OCI-LY7 (cell line): ENCODE results near the gene ARL4D. TPM values are rescaled to one million over a fixed set of nuclear protein-coding genes. Genes with fewer than 3 reads are reported as not detected.

Experiments
- BruUV-seq: library from RNA; stranded (reverse); fragments of 400-500 nt; replicated peaks from 2 replicates; lab custom pipeline; 2021; lab: Mats Ljungman, UMichigan
- CTCF ChIA-PET: fragments of 300-600 bp; sonication (Branson Sonifier 250); formaldehyde crosslinking; loops from one replicate; lab custom pipeline; 2022; ENCODE audit warnings: antibody characterized with exemption; ENCODE audit not compliant: unreplicated experiment; lab: Charles Lee
- POLR2A ChIA-PET: fragments of 300-600 bp; sonication (Branson Sonifier 250); formaldehyde crosslinking; loops from one replicate; lab custom pipeline; 2022; ENCODE audit warnings: antibody characterized with exemption; lab: Charles Lee
- DNase-seq: peaks from one replicate; pipeline ENCODE4 v3.0.0-alpha.2; 2015; ENCODE audit warnings: low spot score
- H2AFZ ChIP-seq: fragments of 200-600 bp; sonication (generic), shearing (Covaris generic); 2 replicates; pipeline ENCODE4 v1.6.1; 2014; ENCODE audit warnings: mild to moderate bottlenecking, antibody characterized with exemption, low read length, moderate library complexity
- H3K27ac ChIP-seq: fragments of 200-600 bp; sonication (generic); 2 replicates; pipeline ENCODE4 v1.5.1; 2014; ENCODE audit warnings: mixed run types, low read depth, mild to moderate bottlenecking, moderate library complexity, low read length, inconsistent platforms; ENCODE audit not compliant: poor library complexity, severe bottlenecking
- H3K36me3 ChIP-seq: fragments of 200-600 bp; sonication (generic); 2 replicates; pipeline ENCODE4 v1.6.1; 2014; ENCODE audit warnings: mild to moderate bottlenecking, antibody characterized with exemption, low read length, moderate library complexity, mixed read lengths; ENCODE audit not compliant: insufficient read depth
- H3K4me1 ChIP-seq: fragments of 200-600 bp; sonication (generic); 2 replicates; pipeline ENCODE4 v1.5.1; 2014; ENCODE audit warnings: mild to moderate bottlenecking, low read length; ENCODE audit not compliant: insufficient read depth, poor library complexity, severe bottlenecking
- H3K4me2 ChIP-seq: fragments of 200-600 bp; sonication (generic); 2 replicates; pipeline ENCODE4 v1.6.1; 2014; ENCODE audit warnings: mild to moderate bottlenecking, low read length
- H3K4me3 ChIP-seq: fragments of 200-600 bp; sonication (generic); 2 replicates; pipeline ENCODE4 v1.5.1; 2014; ENCODE audit warnings: mild to moderate bottlenecking, low read depth, low read length; ENCODE audit not compliant: poor library complexity, severe bottlenecking
- H3K79me2 ChIP-seq: fragments of 200-600 bp; sonication (generic); 2 replicates; pipeline ENCODE4 v1.6.1; 2016; ENCODE audit warnings: low read depth, mild to moderate bottlenecking, low read length, moderate library complexity, mixed read lengths; ENCODE audit not compliant: insufficient read depth
- H3K9me2 ChIP-seq: fragments of 200-600 bp; sonication (generic); 2 replicates; pipeline ENCODE4 v1.6.1; 2016; ENCODE audit warnings: mild to moderate bottlenecking, low read length, mixed read lengths; ENCODE audit not compliant: insufficient read depth
- H3K9me3 ChIP-seq: fragments of 200-600 bp; sonication (generic); 2 replicates; pipeline ENCODE4 v1.6.1; 2014; ENCODE audit warnings: mild to moderate bottlenecking, mixed run types, low read length, mixed read lengths
- H4K20me1 ChIP-seq: fragments of 200-600 bp; sonication (generic); 2 replicates; pipeline ENCODE4 v1.6.1; 2014; ENCODE audit warnings: mild to moderate bottlenecking, antibody characterized with exemption, low read length, moderate library complexity, mixed read lengths; ENCODE audit not compliant: insufficient read depth
- EZH2phosphoT487 ChIP-seq: fragments of 200-600 bp; sonication (generic); IDR thresholded peaks from 2 replicates; pipeline ENCODE4 v1.6.1; 2018; ENCODE audit warnings: low read depth, borderline replicate concordance, mild to moderate bottlenecking, mixed run types, antibody characterized with exemption, low read length, moderate library complexity, mixed read lengths
- intact Hi-C: fragments of 100-400 bp; cut with micrococcal nuclease; formaldehyde crosslinking; loops from one replicate; pipeline ENCODE4 v1.10.0; 2022; ENCODE audit not compliant: unreplicated experiment
- total RNA-seq, 2 experiments: library from RNA; depleted of rRNA in 1 of 2; stranded (reverse); fragments of >200 nt in 1 of 2; shearing (Covaris generic) in 1 of 2; gene quantifications; 2 replicates each; pipeline ENCODE4 v1.2.3, GENCODE V29; 2014 to 2022
- TF ChIP-seq, protein P1 (sequence below): fragments of 200-600 bp; sonication (generic); conservative IDR thresholded peaks from 2 replicates; pipeline ENCODE4 v1.5.1; 2014; ENCODE audit warnings: mild to moderate bottlenecking, antibody characterized with exemption, low read length, moderate library complexity, mixed read lengths

ARL4D gene
- total RNA-seq, 2 experiments from 2014 or later: 0.72 to 1.4 TPM

DNA sequence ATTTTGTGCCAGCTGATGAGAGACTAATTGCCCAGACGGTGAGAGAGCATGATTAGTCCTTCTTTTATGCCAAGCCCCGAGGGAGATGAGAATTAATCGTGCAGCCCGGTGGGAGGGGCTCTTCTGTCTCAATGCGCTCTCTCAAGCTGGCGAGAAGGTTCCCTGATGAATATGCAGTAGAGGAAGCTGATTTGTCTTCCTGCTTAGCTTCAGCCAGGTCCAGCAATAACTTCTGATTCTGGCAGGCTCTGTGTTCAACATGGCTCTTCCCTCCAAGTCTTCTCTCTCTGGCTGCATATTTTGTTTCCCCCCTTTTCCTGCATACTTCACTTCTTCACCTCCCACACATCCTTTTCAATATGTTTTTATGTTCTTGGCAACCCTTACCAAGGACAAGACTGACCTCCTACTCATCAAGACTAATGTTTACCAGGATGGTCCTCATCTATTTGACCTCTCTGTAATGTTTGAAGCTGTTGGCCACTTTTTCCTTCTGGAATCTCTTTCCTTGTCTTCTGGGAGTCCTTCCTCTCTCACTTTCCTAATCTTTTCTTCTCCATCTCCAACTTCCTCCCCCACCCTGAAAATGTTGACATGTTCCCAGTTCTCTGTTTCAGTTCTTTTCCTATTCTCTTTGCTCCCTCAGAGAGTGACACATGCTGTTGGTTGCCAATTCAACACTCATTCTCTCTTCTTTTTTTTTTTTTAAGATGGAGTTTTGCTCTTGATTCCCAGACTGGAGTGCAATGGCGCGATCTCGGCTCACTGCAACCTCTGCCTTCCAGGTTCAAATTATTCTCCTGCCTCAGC lies 33.1 kb downstream of the ARL4D start:
- no peak for DNase-seq
- intact Hi-C loops: no loop called here
- Histone ChIP-seq H3K4me3 (no peak overlapping the region), H3K27ac (no peak overlapping the region), H3K9me2 (no peaks in the 10 kb centered on the region), H4K20me1 (no peaks in the 10 kb centered on the region), H3K4me1 (no peaks in the 10 kb centered on the region), H2AFZ (no peak overlapping the region), H3K36me3 (no peaks in the 10 kb centered on the region), H3K4me2 (no peak overlapping the region), H3K9me3 (no peaks in the 10 kb centered on the region), H3K79me2 (no peaks in the 10 kb centered on the region)
- TF ChIP-seq, protein P1, sequence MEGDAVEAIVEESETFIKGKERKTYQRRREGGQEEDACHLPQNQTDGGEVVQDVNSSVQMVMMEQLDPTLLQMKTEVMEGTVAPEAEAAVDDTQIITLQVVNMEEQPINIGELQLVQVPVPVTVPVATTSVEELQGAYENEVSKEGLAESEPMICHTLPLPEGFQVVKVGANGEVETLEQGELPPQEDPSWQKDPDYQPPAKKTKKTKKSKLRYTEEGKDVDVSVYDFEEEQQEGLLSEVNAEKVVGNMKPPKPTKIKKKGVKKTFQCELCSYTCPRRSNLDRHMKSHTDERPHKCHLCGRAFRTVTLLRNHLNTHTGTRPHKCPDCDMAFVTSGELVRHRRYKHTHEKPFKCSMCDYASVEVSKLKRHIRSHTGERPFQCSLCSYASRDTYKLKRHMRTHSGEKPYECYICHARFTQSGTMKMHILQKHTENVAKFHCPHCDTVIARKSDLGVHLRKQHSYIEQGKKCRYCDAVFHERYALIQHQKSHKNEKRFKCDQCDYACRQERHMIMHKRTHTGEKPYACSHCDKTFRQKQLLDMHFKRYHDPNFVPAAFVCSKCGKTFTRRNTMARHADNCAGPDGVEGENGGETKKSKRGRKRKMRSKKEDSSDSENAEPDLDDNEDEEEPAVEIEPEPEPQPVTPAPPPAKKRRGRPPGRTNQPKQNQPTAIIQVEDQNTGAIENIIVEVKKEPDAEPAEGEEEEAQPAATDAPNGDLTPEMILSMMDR: no peak
- no peak for TF ChIP-seq EZH2phosphoT487
- ChIA-PET CTCF (no interaction called here), POLR2A (no interaction called here)
- BruUV-seq: no TSS peak

DNA sequence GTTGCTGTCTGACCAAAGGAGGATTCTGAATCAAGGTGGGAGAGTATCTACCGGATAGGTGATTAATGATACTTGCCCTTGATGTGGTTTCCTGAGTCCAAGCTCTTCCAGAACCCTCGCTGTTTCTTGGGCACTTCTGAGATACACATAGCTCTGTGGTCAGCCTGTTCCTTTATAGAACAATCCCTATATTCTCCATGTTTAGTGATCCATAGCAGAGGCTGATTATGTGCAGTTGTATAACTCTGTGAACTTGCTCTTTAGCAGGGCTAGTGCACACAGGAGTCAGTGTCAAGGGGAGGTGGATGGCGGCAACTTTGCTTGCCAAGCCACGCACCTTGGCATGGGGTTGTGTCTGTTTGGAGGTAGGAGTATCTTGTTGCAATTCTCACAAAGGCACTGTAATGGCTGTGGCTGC lies 36.1 kb downstream of the ARL4D start:
- no peak overlapping the region for H3K4me2 ChIP-seq
- H3K27ac ChIP-seq: no peak overlapping the region
- H3K9me2 ChIP-seq: no peaks in the 10 kb centered on the region
- no peaks in the 10 kb centered on the region for H4K20me1 ChIP-seq
- TF ChIP-seq, protein P1: no peak
- no peak for TF ChIP-seq EZH2phosphoT487
- no peak for DNase-seq
- no peak overlapping the region for H2AFZ ChIP-seq
- no peaks in the 10 kb centered on the region for H3K9me3 ChIP-seq
- no peak overlapping the region for H3K4me3 ChIP-seq
- H3K4me1 ChIP-seq: no peaks in the 10 kb centered on the region
- no peaks in the 10 kb centered on the region for H3K36me3 ChIP-seq
- CTCF ChIA-PET: no interaction called here
- intact Hi-C loops: no loop called here
- BruUV-seq: no TSS peak
- no peaks in the 10 kb centered on the region for H3K79me2 ChIP-seq
- POLR2A ChIA-PET: no interaction called here

DNA sequence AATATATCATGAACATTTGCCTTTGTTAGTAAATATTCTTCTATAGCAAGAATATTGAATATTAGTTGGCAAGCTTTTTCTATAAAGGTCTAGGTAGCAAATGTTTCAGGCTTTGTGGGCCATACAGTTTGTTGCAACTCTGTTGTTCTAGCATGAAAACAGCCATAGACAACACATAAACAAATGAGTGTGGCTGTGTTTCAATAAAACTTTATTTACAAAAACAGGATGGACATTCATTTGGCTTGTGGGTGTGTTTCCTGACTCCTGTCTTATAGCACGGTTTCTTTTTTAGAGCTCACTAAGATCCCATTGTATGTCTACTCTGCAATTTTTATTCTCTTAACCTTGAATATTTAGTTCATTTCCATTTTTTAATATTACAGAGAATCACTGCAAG lies 39.0 kb downstream of the ARL4D start:
- no peak overlapping the region for H3K4me3 ChIP-seq
- no peaks in the 10 kb centered on the region for H3K9me2 ChIP-seq
- no peak overlapping the region for H3K4me2 ChIP-seq
- H3K27ac ChIP-seq: no peak overlapping the region
- no peaks in the 10 kb centered on the region for H3K36me3 ChIP-seq
- no peak overlapping the region for H2AFZ ChIP-seq
- no peaks in the 10 kb centered on the region for H3K4me1 ChIP-seq
- TF ChIP-seq, protein P1: no peak
- TF ChIP-seq EZH2phosphoT487: no peak
- ChIA-PET CTCF (no interaction called here), POLR2A (interaction anchor here (1.0 kb wide), 1 partner anchor 76 kb away, joined by 7 read pairs; no protein-coding TSS in a partner anchor)
- no peaks in the 10 kb centered on the region for H4K20me1 ChIP-seq
- no peak for DNase-seq
- BruUV-seq: no TSS peak
- no peaks in the 10 kb centered on the region for H3K9me3 ChIP-seq
- H3K79me2 ChIP-seq: no peaks in the 10 kb centered on the region
- intact Hi-C loops: no loop called here
